GM13976 (cell line): ENCODE data around the gene MXD4.

Experiments used
- DNase-seq: peaks from one replicate; pipeline ENCODE4 v3.0.0; 2012; ENCODE audit warnings: low spot score
- in situ Hi-C: fragments of 300-500 bp; cut with MboI; formaldehyde crosslinking; loops from one replicate; pipeline ENCODE4 v1.12.0; 2022; ENCODE audit warnings: low sequenced_read_pairs, mixed read lengths, inconsistent platforms; ENCODE audit not compliant: unreplicated experiment
- TF ChIP-seq, protein P1 (sequence below): IDR thresholded peaks from 2 replicates; pipeline ENCODE4 v1.5.1; 2012; ENCODE audit warnings: borderline replicate concordance, mild to moderate bottlenecking; ENCODE audit not compliant: insufficient read depth; ENCODE audit errors: extremely low read depth, missing control alignments, control extremely low read depth

MXD4 gene

DNA sequence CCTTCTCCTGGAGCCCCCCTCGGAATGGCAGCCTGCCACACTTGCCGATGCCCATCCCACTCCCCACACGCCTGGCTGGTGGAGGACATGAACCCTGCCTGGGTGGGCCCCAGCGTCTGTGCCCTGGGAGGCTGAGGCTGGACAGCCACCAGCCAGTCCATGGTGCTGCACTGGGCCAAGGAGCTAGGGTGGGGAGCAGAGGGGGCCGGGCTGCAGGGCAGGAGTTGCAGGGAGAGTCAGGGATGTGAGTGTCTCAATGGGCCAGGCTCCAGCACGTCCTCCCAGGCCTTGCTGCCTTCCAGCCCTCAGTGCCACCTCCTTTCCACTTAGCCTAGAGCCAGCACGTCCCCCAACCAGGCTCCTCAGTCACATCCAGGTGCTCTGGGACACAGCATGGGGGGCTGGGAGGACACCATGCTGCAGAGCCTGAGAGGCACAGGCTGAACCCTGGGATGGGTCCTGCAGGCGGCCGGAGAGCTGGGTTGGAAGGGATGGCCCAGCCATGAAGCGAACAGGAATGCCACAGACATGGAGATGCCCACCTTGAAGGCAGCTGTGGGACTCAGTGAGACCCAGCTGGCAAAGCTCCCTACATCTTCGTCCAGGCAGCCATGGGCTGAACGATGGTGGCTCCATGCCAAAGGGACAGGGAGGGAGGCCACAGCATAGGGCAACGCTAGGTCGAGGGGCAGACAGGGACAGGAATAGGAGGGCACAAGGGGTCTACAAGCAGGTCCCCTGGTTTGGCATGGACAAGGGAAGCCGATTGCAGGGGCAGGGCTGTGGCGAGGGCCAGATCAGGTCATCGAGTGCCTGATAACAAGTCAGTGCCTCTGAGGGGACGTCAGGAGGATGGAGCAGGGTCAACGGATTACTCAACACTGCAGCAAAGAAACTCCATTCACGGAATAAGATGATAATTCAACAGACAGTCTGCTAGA is 30.1 kb upstream of the MXD4 start:
- in situ Hi-C loops = no loop called here
- TF ChIP-seq, protein P1, sequence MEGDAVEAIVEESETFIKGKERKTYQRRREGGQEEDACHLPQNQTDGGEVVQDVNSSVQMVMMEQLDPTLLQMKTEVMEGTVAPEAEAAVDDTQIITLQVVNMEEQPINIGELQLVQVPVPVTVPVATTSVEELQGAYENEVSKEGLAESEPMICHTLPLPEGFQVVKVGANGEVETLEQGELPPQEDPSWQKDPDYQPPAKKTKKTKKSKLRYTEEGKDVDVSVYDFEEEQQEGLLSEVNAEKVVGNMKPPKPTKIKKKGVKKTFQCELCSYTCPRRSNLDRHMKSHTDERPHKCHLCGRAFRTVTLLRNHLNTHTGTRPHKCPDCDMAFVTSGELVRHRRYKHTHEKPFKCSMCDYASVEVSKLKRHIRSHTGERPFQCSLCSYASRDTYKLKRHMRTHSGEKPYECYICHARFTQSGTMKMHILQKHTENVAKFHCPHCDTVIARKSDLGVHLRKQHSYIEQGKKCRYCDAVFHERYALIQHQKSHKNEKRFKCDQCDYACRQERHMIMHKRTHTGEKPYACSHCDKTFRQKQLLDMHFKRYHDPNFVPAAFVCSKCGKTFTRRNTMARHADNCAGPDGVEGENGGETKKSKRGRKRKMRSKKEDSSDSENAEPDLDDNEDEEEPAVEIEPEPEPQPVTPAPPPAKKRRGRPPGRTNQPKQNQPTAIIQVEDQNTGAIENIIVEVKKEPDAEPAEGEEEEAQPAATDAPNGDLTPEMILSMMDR = no peak
- no peak for DNase-seq

DNA sequence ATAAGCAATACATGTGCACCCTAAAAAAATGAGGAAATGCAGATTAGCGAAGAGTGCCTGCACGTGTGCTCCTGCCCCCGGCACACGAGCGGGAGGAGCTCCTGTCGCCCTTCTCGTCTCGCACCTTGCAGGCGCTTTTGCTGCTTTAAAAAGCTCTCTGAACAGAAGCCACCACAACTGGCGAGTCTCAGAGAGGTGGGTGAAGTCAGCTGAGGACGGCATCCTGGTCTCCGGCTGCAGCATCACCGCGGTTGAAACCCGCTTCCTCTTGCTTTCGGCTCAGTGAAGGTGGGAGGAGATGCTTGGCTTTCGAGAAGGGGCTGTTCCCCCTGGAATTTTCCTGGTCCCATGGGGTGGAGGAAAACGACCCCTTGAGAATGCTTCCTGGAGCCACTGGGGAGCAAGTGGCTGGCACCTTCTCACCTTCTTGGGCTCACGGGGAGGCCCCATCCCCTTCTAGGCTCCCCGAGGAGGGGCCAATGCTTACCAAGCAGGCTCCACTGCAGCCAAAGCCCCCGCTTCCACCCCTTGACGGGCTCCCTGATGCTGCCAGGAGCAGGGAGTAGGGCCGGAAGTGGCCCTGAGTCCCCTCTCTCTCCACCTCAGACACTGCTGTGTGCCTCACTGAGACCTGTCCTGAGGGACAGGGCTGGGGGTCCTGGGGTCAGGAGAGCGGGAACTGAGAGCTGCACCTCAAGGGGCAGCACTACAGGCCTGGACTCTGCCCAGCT is 29.2 kb upstream of the MXD4 start:
- TF ChIP-seq, protein P1 = no peak
- DNase-seq = peak; percentile 67

DNA sequence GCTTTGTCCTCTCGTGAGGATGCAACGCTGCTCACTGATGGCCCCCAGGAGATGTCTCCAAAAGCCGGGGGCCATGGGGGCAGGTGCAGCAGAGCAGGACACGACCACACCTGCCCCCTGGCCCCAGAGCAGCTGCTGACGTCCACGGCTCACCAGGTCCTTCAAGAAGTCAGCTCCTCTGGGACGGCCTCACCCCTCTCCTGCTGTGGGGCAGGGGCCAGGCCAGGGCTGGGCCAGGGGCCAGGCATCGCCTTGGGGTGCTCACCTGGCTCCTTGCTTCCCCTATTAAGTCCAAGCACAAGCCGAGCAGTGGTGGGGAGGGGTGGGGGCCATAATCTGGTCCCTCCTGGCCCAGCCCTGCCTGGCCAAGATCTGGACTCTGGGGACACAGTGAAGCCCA is 28.6 kb upstream of the MXD4 start:
- in situ Hi-C loops = no loop called here
- TF ChIP-seq, protein P1 = no peak
- DNase-seq = no peak

More for the DNA sequence above, 29.2 kb upstream of the MXD4 start:
- in situ Hi-C loops = no loop called here

DNA sequence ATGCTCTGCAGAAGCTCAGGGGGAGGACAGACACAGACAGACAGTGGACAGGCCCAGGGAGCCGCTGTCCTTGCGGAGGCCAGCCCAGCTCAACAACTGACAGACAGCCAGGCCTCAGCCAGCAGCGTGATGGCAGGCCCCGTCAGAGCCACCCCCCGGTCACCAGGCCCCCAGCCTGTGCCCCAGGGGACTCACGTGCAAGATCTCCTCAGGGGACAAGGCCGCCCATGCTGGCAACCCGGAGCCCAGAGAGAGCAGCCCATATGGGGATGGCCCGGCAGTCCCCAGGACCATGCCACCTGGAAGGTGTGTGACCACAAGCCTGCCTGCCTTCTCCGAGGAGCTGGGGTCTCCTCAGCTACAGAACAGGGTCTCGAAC is 28.0 kb upstream of the MXD4 start:
- in situ Hi-C loops = no loop called here
- TF ChIP-seq, protein P1 = no peak
- no peak for DNase-seq

DNA sequence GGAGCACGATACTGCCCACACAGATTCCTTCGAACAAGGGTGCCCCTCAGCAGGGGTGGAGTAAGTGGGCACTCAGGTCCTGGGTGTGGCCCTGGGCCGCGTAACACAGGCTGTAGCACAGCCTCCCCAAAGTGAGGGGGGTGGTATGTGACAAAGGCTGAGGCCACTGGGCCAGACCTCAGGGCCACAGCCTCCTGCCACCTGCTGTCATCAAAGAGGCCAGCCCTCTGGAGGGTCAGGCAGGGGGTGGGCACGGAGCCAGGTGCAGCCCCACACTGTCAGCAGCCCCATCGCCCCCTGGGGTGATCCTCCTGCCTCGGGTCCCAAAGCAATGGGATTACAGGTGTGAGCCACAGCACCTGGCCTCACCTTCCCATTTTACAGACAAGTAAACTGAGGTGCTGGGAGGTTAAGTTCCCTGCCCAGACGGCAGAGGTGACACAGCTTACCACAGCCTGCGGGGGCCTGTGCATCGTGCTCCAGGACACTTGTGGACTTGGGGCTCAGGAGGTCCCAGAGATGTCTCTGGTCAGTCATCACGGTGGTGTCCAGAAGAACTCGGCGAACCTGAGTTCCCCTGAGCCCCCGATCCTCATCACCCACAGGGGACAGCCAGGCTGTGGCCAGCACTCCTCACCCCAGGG is 27.5 kb upstream of the MXD4 start:
- TF ChIP-seq, protein P1 = no peak
- in situ Hi-C loops = no loop called here
- no peak for DNase-seq

DNA sequence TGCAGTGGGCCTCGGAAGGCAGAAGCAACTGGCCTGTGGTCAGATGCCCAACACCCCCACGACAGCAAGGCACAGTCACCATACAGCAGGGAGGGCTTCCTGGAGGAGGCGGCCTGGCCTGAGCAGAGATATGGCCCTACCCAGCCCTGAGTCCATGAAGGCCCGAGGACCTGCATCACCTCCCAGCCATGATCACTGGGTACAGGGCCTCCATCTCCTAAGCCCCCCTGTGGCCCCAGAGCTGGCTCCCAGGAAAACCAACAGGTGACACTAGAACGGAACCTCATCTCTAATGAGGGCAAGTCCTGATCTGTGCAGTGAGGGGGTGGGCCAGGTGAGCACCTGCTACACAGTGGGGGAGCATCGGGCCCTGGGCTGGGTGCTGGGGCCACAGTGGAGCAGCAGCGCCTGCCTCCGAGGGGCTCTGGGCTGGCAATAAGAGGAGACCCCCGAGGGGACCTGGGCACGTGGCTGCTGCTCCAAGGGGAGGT is 26.2 kb upstream of the MXD4 start:
- in situ Hi-C loops = no loop called here
- no peak for DNase-seq
- TF ChIP-seq, protein P1 = no peak
